ENCODE results near the gene CDK5.
A peak's percentile ranks its signal among the peaks of the same experiment; 100 is the strongest.
"Not testable (repeated sequence)": the region's sequence is repeated elsewhere in the genome, so short reads cannot be mapped to it uniquely, and the experiment has no call there.

The CDK5 gene

DNA sequence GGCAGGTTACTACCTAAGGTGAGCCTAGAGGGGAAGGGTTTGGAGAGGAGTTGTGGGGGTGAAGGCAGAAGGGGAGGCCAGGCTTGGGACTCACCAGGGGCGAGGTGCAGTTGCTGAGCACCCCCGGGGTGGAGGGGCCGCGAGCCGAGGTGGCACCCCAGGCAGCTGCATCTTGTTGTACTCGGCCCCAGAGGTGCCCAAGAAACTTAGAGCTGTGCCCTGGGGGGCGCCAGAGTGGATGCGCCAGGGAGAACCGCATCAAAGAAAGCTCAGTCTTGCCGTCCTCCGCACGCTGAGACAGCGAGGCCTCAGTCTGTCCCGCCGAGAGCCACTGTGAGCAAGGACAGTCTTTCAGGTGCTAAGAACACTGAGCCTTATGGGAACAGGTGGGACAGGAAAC is 40.8 kb downstream of the CDK5 start:
- DNase-seq (ENCODE audit: low spot score) = no peak

DNA sequence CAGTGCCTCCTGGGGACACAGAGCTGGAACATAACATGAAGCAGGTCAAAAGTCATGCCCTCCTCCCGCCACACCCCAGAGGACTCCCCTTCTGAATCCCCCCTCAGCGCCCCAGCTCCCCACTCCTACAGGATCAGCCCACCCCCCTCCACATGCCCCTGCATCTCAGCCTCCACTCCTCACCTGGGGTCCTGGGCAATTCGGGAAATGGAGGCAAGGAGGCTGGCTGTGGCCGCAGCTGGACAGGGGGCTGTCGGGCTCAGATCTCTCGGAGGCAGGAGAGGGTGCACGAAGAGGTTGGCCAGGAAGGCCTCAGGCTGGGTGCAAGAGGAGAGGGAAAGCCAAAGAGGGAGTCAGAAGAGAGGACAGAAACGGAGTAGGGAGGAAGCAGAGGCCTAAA is 41.2 kb downstream of the CDK5 start:
- no peak for DNase-seq (ENCODE audit: low spot score)

DNA sequence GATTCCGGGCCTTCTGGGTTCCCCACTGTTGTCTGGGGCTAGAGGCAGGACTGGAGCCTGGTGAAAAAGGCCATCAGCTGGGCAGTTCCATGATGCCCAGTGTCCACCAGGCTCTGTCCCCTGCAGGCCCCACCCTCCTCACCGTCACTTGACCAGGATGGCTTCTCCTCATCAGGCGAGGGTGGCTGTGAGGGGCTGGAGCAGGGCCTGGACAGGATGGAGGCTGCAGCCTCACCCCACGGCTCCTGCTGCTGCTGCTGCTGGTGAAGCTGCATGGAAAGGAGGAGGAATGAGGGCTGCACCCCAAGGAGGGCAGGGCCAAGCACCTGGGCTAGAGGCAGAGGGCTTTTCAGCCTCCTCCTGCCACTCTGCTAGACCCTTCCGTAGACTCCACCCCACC is 41.7 kb downstream of the CDK5 start:
- DNase-seq (ENCODE audit: low spot score) = no peak

DNA sequence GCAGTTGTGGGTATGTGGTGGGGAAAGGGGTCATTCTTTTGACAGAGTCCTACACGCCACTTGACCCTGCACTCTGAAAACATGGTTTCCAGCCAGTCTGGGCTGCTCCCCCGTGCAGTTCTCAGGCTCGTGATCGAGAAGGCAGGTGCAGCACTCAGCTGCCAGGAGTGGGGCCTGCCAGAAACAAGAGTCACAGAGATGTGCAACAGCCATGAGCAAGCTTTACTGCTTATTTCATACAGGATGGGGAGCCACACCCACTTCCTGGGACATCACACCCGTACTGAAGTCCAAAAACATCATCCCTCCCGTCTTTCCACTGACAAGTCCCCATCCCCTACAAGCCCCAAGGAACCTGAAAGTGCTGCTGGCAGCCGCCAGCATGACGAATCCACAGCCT is 42.7 kb downstream of the CDK5 start:
- DNase-seq (ENCODE audit: low spot score) = no peak

DNA sequence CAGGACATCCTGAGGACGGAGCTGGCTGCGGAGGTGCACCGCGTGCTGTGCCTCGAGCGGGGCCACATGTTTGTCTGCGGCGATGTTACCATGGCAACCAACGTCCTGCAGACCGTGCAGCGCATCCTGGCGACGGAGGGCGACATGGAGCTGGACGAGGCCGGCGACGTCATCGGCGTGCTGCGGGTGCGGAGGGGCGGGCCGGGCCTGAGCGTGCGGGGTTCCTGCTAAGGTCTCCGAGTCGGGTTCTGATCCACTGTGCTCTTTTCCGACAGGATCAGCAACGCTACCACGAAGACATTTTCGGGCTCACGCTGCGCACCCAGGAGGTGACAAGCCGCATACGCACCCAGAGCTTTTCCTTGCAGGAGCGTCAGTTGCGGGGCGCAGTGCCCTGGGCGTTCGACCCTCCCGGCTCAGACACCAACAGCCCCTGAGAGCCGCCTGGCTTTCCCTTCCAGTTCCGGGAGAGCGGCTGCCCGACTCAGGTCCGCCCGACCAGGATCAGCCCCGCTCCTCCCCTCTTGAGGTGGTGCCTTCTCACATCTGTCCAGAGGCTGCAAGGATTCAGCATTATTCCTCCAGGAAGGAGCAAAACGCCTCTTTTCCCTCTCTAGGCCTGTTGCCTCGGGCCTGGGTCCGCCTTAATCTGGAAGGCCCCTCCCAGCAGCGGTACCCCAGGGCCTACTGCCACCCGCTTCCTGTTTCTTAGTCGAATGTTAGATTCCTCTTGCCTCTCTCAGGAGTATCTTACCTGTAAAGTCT is 43.8 kb downstream of the CDK5 start:
- DNase-seq (ENCODE audit: low spot score) = peak; percentile 95

DNA sequence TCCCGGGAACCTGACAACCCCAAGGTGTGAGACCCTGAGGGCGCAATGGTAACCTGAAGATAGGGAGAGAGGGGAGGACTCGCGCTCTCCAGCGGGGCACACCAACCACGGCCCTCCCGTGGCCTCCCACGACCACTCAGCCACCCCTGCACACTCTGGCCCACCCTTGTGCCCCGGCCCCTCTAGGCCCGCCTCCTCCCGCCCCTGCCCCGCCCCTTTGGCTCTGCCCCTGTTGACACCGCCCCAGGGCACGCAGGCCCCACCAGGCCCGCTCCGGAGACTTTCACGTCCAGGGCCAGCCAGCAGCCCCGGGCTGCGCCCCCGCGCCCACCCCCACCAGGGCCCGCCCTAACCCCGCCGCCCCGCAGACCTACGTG is 44.4 kb downstream of the CDK5 start:
- DNase-seq (ENCODE audit: low spot score) = no peak

DNA sequence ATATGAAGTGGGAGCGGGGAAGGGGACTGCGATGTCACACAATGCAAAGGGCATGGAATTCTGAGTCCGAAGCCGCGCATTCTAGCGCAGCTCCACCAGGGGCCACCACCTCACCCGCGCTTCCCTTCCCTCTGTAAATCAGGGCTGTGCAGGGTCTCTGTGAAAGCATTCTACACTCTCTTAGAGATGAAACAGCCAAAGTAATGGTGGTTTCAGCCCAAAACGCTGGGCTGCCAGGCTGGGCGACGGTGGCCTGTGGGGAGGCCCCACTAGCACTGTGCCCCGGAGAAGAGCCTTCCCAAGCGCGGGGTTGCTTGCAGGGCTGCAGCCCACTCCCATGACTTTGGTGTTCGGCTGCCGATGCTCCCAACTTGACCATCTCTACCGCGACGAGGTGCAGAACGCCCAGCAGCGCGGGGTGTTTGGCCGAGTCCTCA is 44.8 kb downstream of the CDK5 start:
- DNase-seq (ENCODE audit: low spot score) = peak; percentile 78

DNA sequence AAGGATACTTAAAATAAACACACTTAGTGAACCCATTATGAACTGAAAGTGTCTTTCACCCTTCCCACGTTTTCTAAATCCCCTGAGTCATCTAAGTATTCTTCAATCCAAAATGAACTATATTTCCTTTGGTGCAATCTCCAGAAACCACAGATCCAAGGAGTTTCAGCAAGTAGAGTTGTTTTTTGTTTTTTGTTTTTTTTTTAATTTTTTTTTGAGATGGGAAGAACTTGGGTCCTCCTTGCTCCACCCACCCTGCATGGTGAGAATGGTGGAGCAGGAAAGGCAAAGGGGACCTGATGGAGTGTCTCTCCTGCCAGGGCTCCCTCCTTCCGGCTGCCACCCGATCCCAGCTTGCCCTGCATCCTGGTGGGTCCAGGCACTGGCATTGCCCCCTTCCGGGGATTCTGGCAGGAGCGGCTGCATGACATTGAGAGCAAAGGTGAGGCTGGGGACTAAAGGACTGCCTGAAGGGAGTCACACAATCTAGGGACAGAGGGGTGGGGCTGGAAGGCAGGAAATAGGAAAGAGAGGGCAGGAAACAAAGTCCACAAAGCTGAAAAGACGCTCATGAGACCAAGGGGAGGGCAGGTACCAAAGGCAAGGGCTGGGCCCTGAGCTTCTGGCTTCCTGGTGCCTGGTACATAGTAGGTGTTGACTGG is 45.5 kb downstream of the CDK5 start:
- no peak for DNase-seq (ENCODE audit: low spot score)

DNA sequence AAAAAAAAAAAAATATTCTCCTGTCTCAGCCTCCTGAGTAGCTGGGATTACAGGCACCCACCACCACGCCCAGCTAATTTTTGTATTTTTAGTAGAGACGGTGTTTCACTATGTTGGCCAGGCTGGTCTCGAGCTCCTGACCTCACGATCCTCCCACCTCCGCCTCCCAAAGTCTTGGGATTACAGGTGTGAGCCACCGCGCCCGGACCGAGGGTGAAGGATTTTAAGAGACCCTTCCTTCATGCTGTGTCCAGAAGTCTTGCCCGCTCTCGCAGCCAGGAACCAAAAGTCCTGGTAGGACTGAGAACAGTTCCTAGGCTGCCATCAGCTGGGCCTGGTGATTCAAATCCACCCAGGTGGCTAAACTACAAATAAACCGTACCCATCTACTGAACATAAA is 46.1 kb downstream of the CDK5 start:
- not testable (repeated sequence) for DNase-seq (ENCODE audit: low spot score)

DNA sequence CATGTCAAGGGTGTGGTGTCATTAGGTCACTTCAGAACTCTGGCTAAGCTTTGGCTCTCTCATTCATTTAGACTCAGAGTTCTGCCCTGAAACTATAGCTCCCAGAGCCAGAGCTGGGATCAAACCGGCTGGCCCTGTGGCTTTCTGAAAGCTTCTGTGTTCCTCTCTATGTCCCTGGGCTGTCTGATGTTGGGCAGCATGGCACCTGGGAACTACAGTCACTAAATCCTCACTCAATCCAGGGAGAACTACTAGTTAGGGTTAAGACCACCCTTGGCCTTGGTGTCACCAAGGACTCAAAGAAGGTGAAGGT is 46.6 kb downstream of the CDK5 start:
- no peak for DNase-seq (ENCODE audit: low spot score)

DNA sequence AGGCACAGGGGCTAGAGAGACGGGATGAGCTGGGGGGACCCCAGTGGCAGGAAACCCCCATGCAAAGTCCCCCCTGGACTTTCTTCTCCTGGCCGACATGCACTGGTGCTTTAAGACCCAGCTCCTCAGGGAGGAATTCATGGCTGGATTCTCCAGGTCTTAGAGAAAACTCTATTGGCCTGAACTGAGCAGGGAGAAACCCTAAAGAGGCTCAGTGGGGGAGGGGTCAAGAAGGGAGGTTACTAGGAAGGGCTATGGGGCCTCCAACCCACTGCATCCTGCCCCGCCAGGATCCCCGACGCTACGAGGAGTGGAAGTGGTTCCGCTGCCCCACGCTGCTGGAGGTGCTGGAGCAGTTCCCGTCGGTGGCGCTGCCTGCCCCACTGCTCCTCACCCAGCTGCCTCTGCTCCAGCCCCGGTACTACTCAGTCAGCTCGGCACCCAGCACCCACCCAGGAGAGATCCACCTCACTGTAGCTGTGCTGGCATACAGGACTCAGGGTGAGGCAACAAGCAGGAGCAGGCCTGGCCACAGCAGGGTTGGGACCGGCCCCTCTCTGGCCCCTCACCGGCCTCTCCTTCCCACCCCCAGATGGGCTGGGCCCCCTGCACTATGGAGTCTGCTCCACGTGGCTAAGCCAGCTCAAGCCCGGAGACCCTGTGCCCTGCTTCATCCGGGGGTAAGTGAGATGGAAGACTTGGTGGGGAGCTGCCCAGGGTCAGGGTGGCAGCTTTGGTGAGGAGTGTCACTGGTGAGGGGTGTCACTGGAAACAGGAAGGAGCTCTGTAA is 47.2 kb downstream of the CDK5 start:
- DNase-seq (ENCODE audit: low spot score) = peak; percentile 78

DNA sequence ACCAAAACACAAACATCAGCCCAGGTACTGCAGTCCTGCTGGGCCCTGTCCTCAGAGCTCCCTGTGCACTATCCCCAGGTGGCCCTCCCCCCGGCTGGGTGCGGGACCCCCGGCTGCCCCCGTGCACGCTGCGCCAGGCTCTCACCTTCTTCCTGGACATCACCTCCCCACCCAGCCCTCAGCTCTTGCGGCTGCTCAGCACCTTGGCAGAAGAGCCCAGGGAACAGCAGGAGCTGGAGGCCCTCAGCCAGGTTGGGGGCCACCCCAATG is 47.7 kb downstream of the CDK5 start:
- DNase-seq (ENCODE audit: low spot score) = no peak

DNA sequence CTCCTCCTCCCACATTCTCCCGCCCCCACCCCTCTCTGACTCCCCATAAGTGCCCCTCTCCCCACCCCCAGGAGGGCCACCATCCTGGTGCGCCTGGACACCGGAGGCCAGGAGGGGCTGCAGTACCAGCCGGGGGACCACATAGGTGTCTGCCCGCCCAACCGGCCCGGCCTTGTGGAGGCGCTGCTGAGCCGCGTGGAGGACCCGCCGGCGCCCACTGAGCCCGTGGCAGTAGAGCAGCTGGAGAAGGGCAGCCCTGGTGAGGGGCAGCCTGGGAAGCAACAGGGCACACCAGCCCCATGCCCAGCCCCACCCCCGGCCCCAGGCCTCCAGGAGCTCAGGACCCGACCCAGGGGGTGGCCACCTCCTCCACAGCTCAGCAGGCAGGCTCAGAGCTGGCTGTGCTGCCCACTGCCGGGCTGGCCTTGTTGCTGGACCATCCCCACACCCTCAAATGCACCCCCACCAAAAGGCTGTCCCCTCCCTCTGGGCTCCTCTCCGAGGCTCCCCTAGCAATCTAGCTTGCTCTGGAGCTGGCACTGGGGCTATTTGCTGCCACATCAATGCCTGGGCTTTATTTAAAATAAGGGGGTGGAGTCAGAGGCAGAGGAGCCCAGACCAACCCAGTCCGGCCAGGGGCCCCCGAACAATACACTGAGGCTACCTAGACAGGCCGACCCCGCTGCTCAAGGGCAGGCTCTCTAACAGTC is 48.2 kb downstream of the CDK5 start:
- DNase-seq (ENCODE audit: low spot score) = no peak

DNA sequence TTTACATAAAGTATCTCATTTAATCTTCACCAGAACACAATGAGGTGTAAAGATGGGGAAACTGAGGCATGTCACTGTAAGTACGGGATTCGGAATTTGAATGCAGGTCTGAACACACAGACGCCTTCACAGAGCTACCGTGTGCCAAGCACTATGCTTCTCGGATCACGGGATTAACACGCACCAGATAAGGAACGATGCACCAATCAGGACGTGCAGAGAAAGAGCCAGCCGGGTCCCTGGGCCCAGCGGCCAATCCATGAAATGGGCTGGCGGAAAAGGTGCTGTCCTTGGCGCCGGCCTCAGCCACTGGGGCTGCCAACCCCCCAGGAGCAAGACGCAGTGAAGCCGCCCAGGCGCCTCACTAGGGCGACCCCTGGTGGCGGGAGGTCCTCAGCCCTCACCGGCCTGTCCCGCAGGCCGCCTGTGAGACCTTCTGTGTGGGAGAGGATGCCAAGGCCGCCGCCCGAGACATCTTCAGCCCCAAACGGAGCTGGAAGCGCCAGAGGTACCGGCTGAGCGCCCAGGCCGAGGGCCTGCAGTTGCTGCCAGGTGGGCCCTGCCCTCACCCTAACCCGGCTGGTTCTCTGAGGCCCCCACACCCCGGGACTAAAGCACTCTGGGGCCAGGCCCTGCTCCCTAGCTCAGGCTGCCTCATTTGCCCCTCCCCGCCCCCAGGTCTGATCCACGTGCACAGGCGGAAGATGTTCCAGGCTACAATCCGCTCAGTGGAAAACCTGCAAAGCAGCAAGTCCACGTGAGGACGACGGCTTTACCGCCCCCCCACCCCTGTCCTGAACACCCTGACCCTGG is 49.0 kb downstream of the CDK5 start:
- no peak for DNase-seq (ENCODE audit: low spot score)

DNA sequence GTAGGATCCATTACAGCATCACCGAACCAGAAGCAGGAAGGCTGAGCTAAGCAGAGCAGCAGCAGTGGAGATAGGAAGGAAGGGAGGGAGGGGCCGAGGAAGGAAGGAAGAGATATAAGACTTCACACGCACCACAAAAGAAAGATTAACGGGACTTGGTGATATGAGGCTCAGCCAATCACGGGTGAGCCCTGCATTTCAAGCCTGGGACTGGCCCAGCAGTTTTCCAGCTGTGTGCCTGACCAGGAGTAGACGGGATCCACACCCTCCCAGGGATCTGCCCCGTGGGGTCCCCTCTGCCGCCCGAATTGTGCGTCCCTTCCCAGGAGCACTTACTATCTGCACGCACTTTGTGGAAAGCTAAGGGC is 49.6 kb downstream of the CDK5 start:
- DNase-seq (ENCODE audit: low spot score) = no peak

DNA sequence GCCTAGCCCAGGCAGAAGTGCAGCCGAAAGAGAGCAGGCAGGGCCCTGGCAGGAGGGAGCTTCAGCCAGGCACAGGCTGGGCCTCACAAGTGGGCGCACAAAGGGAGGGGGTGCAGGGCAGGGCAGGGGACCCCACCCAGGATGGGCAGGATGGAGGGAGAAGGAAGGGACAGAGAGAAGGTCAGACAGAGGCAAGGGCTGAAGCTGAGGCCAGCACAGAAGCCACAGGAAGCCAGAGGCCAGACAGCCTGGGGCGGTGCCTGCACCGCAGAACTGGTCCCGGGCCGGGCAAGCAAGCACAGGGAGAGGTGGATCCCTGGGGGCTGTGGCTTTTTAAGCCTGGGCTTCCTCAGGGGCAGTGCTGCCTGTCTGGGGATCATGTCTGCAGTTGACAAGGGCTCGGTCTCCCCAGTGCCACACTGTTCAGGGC is 50.2 kb downstream of the CDK5 start:
- DNase-seq (ENCODE audit: low spot score) = no peak

DNA sequence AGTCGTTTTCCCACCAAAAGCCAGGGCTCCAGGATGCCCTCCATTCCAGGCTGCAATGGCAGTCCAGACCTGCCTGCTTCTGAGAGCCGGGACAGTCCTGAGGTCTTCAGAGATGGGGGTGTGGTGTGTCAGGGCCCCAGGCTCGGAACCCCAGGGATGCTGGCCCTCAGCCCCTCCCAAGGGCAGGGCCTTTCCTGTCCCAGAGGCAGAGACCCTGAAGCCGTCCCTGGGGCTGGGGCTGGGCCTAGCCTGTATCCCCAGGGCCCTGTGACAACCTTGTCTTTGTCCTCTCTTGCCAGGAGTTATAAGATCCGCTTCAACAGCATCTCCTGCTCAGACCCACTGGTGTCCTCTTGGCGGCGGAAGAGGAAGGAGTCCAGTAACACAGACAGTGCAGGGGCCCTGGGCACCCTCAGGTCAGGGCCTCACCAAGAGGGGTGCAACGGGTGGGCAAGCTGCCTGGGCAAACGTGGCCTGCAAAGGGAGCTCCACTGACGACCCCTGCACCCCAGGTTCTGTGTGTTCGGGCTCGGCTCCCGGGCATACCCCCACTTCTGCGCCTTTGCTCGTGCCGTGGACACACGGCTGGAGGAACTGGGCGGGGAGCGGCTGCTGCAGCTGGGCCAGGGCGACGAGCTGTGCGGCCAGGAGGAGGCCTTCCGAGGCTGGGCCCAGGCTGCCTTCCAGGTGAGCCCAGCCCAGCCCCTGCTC is 51.0 kb downstream of the CDK5 start:
- no peak for DNase-seq (ENCODE audit: low spot score)

DNA sequence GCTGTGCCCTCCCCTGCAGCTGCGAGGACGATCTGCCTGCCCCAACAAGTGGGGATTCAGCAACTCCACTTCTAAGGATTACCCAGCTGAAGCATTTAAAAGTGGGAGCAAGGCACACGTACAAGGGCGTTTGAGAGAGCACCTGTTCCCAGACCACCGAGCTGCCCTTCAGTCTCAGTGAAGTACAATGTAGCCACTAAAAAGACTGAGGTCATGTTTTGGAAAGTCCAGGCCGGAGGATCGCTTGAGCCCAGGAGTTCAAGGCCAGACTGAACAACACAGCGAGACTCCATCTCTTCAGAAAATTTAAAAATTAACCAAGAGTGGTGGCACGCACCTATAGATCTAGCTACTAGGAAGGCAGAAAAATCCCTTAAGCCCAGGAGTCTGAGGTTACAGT is 52.1 kb downstream of the CDK5 start:
- no peak for DNase-seq (ENCODE audit: low spot score)

Measured in SK-N-DZ (cell line).